ENCODE results near the gene MEX3C.

The MEX3C gene

GRCh38 chr18:51194604-51195003 lies 2.9 kb downstream of the MEX3C start:
- peaks cover 70% of the 10 kb centered on the region for H3K79me2 ChIP-seq (ENCODE audit: insufficient read depth, low read length)
- H3K9me3 ChIP-seq (ENCODE audit: insufficient read depth, low read depth, low read length) = no peaks in the 10 kb centered on the region
- no peak for TF ChIP-seq EZH2phosphoT487 (IDR thresholded peaks at IDR 0.05; ENCODE audit: borderline replicate concordance)
- TF ChIP-seq, protein P1, sequence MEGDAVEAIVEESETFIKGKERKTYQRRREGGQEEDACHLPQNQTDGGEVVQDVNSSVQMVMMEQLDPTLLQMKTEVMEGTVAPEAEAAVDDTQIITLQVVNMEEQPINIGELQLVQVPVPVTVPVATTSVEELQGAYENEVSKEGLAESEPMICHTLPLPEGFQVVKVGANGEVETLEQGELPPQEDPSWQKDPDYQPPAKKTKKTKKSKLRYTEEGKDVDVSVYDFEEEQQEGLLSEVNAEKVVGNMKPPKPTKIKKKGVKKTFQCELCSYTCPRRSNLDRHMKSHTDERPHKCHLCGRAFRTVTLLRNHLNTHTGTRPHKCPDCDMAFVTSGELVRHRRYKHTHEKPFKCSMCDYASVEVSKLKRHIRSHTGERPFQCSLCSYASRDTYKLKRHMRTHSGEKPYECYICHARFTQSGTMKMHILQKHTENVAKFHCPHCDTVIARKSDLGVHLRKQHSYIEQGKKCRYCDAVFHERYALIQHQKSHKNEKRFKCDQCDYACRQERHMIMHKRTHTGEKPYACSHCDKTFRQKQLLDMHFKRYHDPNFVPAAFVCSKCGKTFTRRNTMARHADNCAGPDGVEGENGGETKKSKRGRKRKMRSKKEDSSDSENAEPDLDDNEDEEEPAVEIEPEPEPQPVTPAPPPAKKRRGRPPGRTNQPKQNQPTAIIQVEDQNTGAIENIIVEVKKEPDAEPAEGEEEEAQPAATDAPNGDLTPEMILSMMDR (conservative IDR thresholded peaks at IDR 0.05; ENCODE audit: low read length) = no peak
- H3F3A ChIP-seq (ENCODE audit: low read depth) = no peaks in the 10 kb centered on the region
- peak overlapping the region; percentile 98 for H3K4me2 ChIP-seq (ENCODE audit: low read depth, low read length, poor library complexity, severe bottlenecking)
- no peaks in the 10 kb centered on the region for H3K27me3 ChIP-seq (ENCODE audit: insufficient read depth, low read length, poor library complexity, severe bottlenecking)
- H3K4me3 ChIP-seq (ENCODE audit: low read length, poor library complexity, severe bottlenecking) = peak overlapping the region; percentile 81
- peak overlapping the region; percentile 95 for H3K9ac ChIP-seq (ENCODE audit: low read depth, low read length, poor library complexity, severe bottlenecking)
- peaks cover 65% of the 10 kb centered on the region for H4K20me1 ChIP-seq (ENCODE audit: insufficient read depth, low read length, poor library complexity, severe bottlenecking)
- H3K9me2 ChIP-seq (replicated peaks; ENCODE audit: low read depth, low read length) = no peaks in the 10 kb centered on the region
- peaks cover 39% of the 10 kb centered on the region for H3K4me1 ChIP-seq (ENCODE audit: insufficient read depth, low read length, poor library complexity, severe bottlenecking)
- no peaks in the 10 kb centered on the region for H3K36me3 ChIP-seq (ENCODE audit: insufficient read depth, low read length)
- no peak overlapping the region for H2AFZ ChIP-seq (ENCODE audit: low read length)

DNA sequence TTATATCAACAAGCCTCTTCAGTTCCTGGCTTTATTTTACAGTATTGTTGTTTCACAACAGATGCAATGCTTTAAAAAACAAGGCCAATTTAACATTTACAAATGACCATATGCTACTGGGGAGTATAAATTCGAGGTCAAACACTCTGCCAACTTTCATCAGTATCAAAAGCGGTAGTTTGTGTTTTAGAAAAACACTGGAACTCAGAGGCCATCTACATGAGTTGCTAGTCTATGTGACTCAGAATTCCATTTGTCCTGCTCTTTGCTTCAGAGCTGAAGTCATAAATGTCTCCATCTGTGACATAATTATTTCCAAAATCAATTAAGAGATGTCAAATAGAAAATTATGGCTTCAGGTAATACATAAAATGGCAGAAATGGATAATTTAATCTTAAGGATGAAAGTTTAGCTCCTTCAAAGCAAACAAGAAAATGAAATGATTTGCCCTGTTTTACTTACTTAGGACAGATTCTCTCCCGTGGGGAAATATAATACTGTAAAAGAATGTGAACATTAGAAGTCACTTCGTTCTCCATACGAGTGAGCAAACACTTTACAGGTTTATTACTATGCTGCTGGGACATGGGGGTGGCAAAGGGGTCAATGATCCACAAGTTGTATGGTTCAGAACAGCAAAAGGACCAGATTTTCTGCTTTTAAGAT lies 3.7 kb downstream of the MEX3C start:
- Histone ChIP-seq H3K4me3 (ENCODE audit: low read length, poor library complexity, severe bottlenecking) (peak overlapping the region; percentile 81), H3K9me2 (replicated peaks; ENCODE audit: low read depth, low read length) (no peaks in the 10 kb centered on the region), H3K4me1 (ENCODE audit: insufficient read depth, low read length, poor library complexity, severe bottlenecking) (peaks cover 46% of the 10 kb centered on the region), H3K4me2 (ENCODE audit: low read depth, low read length, poor library complexity, severe bottlenecking) (peak overlapping the region; percentile 98), H4K20me1 (ENCODE audit: insufficient read depth, low read length, poor library complexity, severe bottlenecking) (peaks cover 73% of the 10 kb centered on the region), H3K9me3 (ENCODE audit: insufficient read depth, low read depth, low read length) (no peaks in the 10 kb centered on the region), H2AFZ (ENCODE audit: low read length) (no peak overlapping the region), H3K36me3 (ENCODE audit: insufficient read depth, low read length) (0 out of 2 replicates have a peak, but pooled peaks cover 4% of the 10 kb centered on the region), H3K79me2 (ENCODE audit: insufficient read depth, low read length) (peaks cover 78% of the 10 kb centered on the region), H3K27me3 (ENCODE audit: insufficient read depth, low read length, poor library complexity, severe bottlenecking) (no peaks in the 10 kb centered on the region), H3F3A (ENCODE audit: low read depth) (no peaks in the 10 kb centered on the region), H3K9ac (ENCODE audit: low read depth, low read length, poor library complexity, severe bottlenecking) (peak overlapping the region; percentile 95)
- TF ChIP-seq, protein P1 (conservative IDR thresholded peaks at IDR 0.05; ENCODE audit: low read length) = no peak
- TF ChIP-seq EZH2phosphoT487 (IDR thresholded peaks at IDR 0.05; ENCODE audit: borderline replicate concordance) = no peak

DNA sequence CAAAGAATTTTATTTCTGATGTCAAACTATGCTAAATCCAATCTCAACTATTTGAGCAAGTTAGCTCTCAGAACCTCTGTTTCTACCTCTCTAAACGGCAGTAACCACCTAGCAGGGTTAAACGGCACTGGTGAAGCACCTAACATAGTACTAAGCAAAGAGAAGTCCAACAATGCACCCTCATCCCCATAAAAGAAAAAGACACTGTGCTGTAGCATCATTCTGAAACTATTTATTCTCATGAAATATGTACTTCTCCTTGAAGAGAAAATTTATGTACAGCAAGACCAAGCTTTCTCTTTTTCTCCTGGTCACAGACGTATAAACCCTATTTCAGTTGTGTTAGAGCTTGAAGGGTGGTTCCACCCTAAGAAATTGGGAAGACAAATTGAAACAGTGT lies 4.8 kb downstream of the MEX3C start:
- no peaks in the 10 kb centered on the region for H3K27me3 ChIP-seq (ENCODE audit: insufficient read depth, low read length, poor library complexity, severe bottlenecking)
- H3K4me1 ChIP-seq (ENCODE audit: insufficient read depth, low read length, poor library complexity, severe bottlenecking) = peaks cover 52% of the 10 kb centered on the region
- H3K9ac ChIP-seq (ENCODE audit: low read depth, low read length, poor library complexity, severe bottlenecking) = peak overlapping the region; percentile 95
- no peaks in the 10 kb centered on the region for H3F3A ChIP-seq (ENCODE audit: low read depth)
- peak overlapping the region; percentile 98 for H3K4me2 ChIP-seq (ENCODE audit: low read depth, low read length, poor library complexity, severe bottlenecking)
- H4K20me1 ChIP-seq (ENCODE audit: insufficient read depth, low read length, poor library complexity, severe bottlenecking) = peaks cover 84% of the 10 kb centered on the region
- H3K4me3 ChIP-seq (ENCODE audit: low read length, poor library complexity, severe bottlenecking) = peak overlapping the region; percentile 81
- H2AFZ ChIP-seq (ENCODE audit: low read length) = no peak overlapping the region
- TF ChIP-seq, protein P1 (conservative IDR thresholded peaks at IDR 0.05; ENCODE audit: low read length) = no peak
- H3K9me2 ChIP-seq (replicated peaks; ENCODE audit: low read depth, low read length) = no peaks in the 10 kb centered on the region
- H3K9me3 ChIP-seq (ENCODE audit: insufficient read depth, low read depth, low read length) = no peaks in the 10 kb centered on the region
- H3K36me3 ChIP-seq (ENCODE audit: insufficient read depth, low read length) = 0 out of 2 replicates have a peak, but pooled peaks cover 4% of the 10 kb centered on the region
- H3K79me2 ChIP-seq (ENCODE audit: insufficient read depth, low read length) = peaks cover 89% of the 10 kb centered on the region
